Breast epithelium (tissue), 4 donors: ENCODE data around the gene SLC39A11. TPM values are rescaled to one million over a fixed set of nuclear protein-coding genes. Genes with fewer than 3 reads are reported as not detected.

ENCODE experiments used
- DNase-seq, 2 donors: peaks; one replicate each; pipeline ENCODE4 v3.0.0-alpha.2; 2019; ENCODE audit warnings: low spot score in 2 of 2
- H3K27ac ChIP-seq, 2 donors: fragments of 200-600 bp; sonication (generic) in 1 of 2; one replicate each; pipeline ENCODE4 v1.5.1; 2016 to 2019; ENCODE audit warnings: mild to moderate bottlenecking in 1 of 2
- H3K27me3 ChIP-seq, 2 donors: fragments of 200-600 bp; sonication (generic) in 1 of 2; one replicate each; pipeline versions ENCODE4 v1.5.1 to v1.6.0; 2017 to 2019; ENCODE audit warnings: control low read depth in 1 of 2, mild to moderate bottlenecking in 1 of 2
- H3K36me3 ChIP-seq: fragments of 200-600 bp; one replicate; pipeline ENCODE4 v1.5.1; 2019
- H3K4me1 ChIP-seq, 2 donors: fragments of 200-600 bp; sonication (generic); one replicate each; pipeline ENCODE4 v1.5.1; 2016 to 2019; ENCODE audit warnings: control low read depth in 1 of 2
- H3K4me3 ChIP-seq, 3 donors: fragments of 200-600 bp; sonication (generic); 1 replicate in 2 of 3; 2 replicates in 1 of 3; pipeline ENCODE4 v1.5.1; 2016 to 2019; ENCODE audit warnings: mild to moderate bottlenecking in 3 of 3, moderate library complexity in 2 of 3
- H3K9me3 ChIP-seq, 2 donors: fragments of 200-600 bp; sonication (generic) in 1 of 2; one replicate each; pipeline ENCODE4 v1.5.1; 2016 to 2019; ENCODE audit warnings: control low read depth in 1 of 2
- POLR2A ChIP-seq: fragments of 450-650 bp; IDR thresholded peaks from one replicate; pipeline ENCODE4 v1.6.1; 2016; ENCODE audit warnings: antibody characterized with exemption, mild to moderate bottlenecking, moderate library complexity
- POLR2AphosphoS5 ChIP-seq, 3 donors: sonication (generic); formaldehyde crosslinking; IDR thresholded peaks; one replicate each; pipeline ENCODE4 v1.6.1; 2017; ENCODE audit warnings: antibody characterized with exemption in 3 of 3
- intact Hi-C: fragments of 100-400 bp; cut with DNase I; formaldehyde crosslinking; loops from one replicate; pipeline ENCODE4 v1.15.1; 2023; ENCODE audit warnings: low total_unique reads
- total RNA-seq, 3 donors: library from RNA; depleted of rRNA; stranded (reverse); fragments of >200 nt; gene quantifications; one replicate each; pipeline ENCODE4 v1.1.0, GENCODE V29; 2016
- TF ChIP-seq, protein P1 (sequence below), 3 donors: fragments of 450-650 bp; IDR thresholded peaks; one replicate each; pipeline ENCODE4 v1.5.1; 2016 to 2017; ENCODE audit warnings: antibody characterized with exemption in 3 of 3, mild to moderate bottlenecking in 3 of 3, moderate library complexity in 3 of 3

Gene SLC39A11
- total RNA-seq, 3 donors from 2014 or later = 31.8 to 54.6 (median 47.0) TPM

DNA sequence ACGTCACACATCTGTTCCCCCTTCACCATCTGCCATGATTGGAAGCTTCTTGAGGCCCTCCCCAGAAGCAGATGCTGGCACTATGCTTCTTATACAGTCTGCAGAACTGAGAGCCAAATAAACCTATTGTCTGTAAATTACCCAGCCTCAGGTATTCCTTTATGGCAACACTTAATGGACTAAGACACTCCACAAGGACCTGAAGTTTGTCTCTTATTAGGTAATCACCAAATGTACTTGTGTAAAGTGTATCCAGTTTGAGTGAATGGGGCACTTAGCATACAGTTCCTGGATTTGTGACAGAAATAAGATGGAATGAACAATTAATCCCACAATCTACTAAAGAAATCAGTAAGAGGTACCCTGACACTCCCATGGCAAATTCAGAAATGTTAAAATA, 105.3 kb downstream of the SLC39A11 start:
- Histone ChIP-seq H3K27ac (no peak overlapping the region), H3K4me1 (no peaks in the 10 kb centered on the region), H3K9me3 (no peaks in the 10 kb centered on the region), H3K36me3 (no peaks in the 10 kb centered on the region), H3K4me3 (no peak overlapping the region), H3K27me3 (no peaks in the 10 kb centered on the region)
- no peak for DNase-seq
- no peak for TF ChIP-seq POLR2A
- no peak for TF ChIP-seq POLR2AphosphoS5 (IDR thresholded peaks at IDR 0.05)
- TF ChIP-seq, protein P1, sequence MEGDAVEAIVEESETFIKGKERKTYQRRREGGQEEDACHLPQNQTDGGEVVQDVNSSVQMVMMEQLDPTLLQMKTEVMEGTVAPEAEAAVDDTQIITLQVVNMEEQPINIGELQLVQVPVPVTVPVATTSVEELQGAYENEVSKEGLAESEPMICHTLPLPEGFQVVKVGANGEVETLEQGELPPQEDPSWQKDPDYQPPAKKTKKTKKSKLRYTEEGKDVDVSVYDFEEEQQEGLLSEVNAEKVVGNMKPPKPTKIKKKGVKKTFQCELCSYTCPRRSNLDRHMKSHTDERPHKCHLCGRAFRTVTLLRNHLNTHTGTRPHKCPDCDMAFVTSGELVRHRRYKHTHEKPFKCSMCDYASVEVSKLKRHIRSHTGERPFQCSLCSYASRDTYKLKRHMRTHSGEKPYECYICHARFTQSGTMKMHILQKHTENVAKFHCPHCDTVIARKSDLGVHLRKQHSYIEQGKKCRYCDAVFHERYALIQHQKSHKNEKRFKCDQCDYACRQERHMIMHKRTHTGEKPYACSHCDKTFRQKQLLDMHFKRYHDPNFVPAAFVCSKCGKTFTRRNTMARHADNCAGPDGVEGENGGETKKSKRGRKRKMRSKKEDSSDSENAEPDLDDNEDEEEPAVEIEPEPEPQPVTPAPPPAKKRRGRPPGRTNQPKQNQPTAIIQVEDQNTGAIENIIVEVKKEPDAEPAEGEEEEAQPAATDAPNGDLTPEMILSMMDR (IDR thresholded peaks at IDR 0.05) = no peak
- intact Hi-C loops = no loop called here

DNA sequence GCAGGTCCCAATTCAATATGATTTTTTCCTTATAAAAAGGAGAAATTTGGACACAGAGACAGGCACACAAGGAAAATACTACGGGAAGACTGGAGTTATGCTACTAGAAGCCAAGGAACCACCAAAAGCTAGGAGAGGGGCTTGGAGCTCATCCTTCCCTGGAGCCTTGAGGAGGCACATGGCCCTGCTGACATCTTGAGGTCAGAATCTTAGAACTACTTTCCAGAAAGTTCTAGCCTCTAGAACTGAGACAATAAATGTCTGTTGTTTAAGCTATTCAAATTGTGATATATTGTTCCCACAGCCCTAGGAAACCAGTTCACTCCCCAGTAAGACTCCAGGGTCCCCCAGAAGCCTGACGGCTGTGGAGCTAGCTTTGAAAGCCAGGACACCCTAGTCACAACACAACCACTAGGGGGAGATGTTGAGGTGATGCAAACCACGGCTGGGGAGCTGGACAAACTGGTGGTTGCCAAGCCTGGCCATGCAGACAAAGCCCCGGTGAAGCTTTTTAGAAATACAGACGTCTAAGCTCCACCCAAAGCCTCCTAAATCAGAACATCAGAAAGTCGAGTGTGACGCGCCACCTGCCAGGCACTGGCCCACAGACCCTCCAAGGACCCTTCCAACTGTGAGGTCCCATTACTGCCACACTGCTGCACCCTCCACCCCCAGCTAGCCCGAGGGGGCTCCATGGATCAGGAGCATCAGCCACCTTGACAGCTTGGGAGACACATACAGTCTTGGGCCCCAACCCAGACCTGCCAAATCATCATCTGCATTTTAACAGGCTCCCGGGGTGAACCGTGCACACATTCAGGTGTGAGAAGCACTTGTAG, 106.4 kb downstream of the SLC39A11 start:
- Histone ChIP-seq H3K4me3 (no peak overlapping the region), H3K4me1 (no peaks in the 10 kb centered on the region), H3K9me3 (no peaks in the 10 kb centered on the region), H3K27ac (no peak overlapping the region), H3K27me3 (no peaks in the 10 kb centered on the region), H3K36me3 (no peaks in the 10 kb centered on the region)
- TF ChIP-seq POLR2AphosphoS5 (IDR thresholded peaks at IDR 0.05) = no peak
- TF ChIP-seq, protein P1 (IDR thresholded peaks at IDR 0.05) = peak; percentile 22 to 80 (median 72)
- no peak for TF ChIP-seq POLR2A
- intact Hi-C loops = no loop called here
- peak; percentile 54 to 73 for DNase-seq

DNA sequence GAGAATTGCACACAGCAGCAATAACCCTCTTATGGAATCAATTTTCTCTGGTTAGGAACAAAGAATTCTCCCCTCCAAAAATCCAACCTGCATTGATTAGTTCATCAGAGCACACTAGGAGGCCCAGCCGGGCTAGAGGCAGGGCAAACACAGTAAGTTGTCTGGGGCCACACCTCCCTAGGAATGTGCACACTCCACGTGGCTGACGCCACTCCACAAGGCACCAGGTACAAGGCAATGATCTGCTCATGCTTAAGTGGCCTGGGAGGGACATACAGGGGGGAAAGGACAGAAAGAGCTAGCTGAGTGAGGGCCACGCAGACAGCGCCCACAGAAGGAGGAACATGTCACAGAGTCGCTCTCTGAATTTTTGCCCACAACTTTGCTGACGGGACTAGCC, 107.6 kb downstream of the SLC39A11 start:
- Histone ChIP-seq H3K27ac (no peak overlapping the region), H3K36me3 (no peaks in the 10 kb centered on the region), H3K27me3 (no peaks in the 10 kb centered on the region), H3K4me3 (no peak overlapping the region), H3K4me1 (no peaks in the 10 kb centered on the region), H3K9me3 (no peaks in the 10 kb centered on the region)
- TF ChIP-seq POLR2A (no peak), POLR2AphosphoS5 (IDR thresholded peaks at IDR 0.05) (no peak)
- TF ChIP-seq, protein P1 (IDR thresholded peaks at IDR 0.05) = no peak
- DNase-seq = no peak
- intact Hi-C loops = no loop called here

DNA sequence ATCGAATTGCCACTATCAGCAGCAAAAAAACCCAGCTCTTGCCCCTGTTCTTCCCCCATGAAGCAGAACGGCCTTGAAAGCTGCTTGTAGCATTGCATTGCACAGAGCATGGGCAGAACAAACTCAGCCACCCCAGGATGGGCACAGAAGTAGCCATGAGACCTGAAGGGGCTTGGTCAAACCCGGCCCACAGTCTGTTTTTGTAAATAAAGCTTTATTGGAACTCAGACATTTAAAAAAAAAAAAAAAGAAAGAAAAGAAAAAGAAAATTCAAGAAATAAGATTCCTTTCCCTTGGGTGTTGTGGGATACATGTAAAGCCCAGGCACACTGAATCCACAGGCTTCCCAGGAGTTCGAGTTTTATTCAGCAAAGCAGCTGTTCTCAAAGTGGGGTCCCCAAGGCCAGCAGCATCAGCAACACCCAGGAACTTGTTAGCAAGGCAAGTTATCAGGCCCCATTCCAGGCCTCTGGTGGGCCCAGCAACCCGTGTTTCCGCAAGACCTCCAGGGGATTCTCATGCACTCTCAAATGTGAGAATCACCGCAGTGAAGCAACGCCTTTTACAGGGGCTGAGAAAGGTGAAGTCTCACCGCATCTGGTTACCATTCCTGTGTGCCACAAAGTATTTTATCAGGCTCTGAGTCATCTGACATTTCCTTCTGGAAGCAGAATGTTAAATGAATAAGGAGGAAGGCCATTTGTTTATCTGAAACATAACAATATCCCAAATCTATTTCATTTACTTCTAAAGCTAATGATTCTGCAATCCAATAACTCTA, 108.2 kb downstream of the SLC39A11 start:
- Histone ChIP-seq H3K27me3 (no peaks in the 10 kb centered on the region), H3K27ac (no peak overlapping the region), H3K4me1 (no peaks in the 10 kb centered on the region), H3K9me3 (no peaks in the 10 kb centered on the region), H3K4me3 (no peak overlapping the region), H3K36me3 (no peaks in the 10 kb centered on the region)
- intact Hi-C loops = no loop called here
- TF ChIP-seq, protein P1 (IDR thresholded peaks at IDR 0.05) = no peak
- TF ChIP-seq POLR2A = no peak
- no peak for TF ChIP-seq POLR2AphosphoS5 (IDR thresholded peaks at IDR 0.05)
- no peak for DNase-seq

DNA sequence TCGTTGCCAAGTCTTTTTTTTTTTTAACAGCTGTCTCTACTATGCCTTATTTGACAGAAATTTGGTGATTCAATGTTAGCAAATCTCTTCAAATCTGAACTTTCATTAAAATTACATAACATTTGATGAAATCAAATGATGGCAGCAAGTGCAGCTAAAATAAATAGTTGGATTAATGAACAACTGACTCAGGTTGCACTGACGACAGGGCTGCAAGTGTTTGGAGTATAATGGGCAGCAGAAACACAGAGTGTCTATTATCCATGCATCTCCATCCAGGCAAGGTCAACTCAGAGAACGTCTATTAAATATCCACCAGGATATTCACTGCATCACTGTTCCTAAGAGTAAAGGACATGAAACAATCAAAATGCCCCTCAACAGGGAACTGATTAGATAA, 109.8 kb downstream of the SLC39A11 start:
- TF ChIP-seq POLR2A = no peak
- TF ChIP-seq, protein P1 (IDR thresholded peaks at IDR 0.05) = no peak
- no peak for TF ChIP-seq POLR2AphosphoS5 (IDR thresholded peaks at IDR 0.05)
- intact Hi-C loops = no loop called here
- no peak for DNase-seq
- Histone ChIP-seq H3K27me3 (no peaks in the 10 kb centered on the region), H3K4me1 (peaks cover 0 to 4% of the 10 kb centered on the region in 2 donors), H3K9me3 (no peaks in the 10 kb centered on the region), H3K27ac (no peak overlapping the region), H3K36me3 (no peaks in the 10 kb centered on the region), H3K4me3 (no peak overlapping the region)
